ENCODE measurements around the gene SARDH.

The SARDH gene

GRCh38 chr9:133690081-133690561, 48.0 kb downstream of the SARDH start:
- TF ChIP-seq EZH2phosphoT487 (IDR thresholded peaks at IDR 0.05; ENCODE audit: low read length) (no peak), CTCF (IDR thresholded peaks at IDR 0.05; ENCODE audit: low read length) (no peak), EZH2 (optimal IDR thresholded peaks at IDR 0.05; ENCODE audit: low read depth, low read length) (no peak)
- H3K9me2 ChIP-seq (replicated peaks; ENCODE audit: insufficient read depth, low read length), result no peaks in the 10 kb centered on the region
- H3K79me2 ChIP-seq (ENCODE audit: low read length), result no peaks in the 10 kb centered on the region
- H3K27me3 ChIP-seq (replicated peaks; ENCODE audit: insufficient read depth, low read length), result peaks cover 97% of the 10 kb centered on the region
- no peaks in the 10 kb centered on the region for H3F3A ChIP-seq (ENCODE audit: insufficient read depth, low read length)
- DNase-seq, result no peak
- no peaks in the 10 kb centered on the region for H3K9me3 ChIP-seq (replicated peaks; ENCODE audit: insufficient read depth, low read length)
- no peak overlapping the region for H2AFZ ChIP-seq (ENCODE audit: low read length)
- no peak overlapping the region for H3K4me2 ChIP-seq (ENCODE audit: low read depth, low read length)
- H3K4me1 ChIP-seq (ENCODE audit: low read length), result no peaks in the 10 kb centered on the region
- H3K4me3 ChIP-seq (ENCODE audit: low read length), result no peak overlapping the region
- no peak overlapping the region for H3K9ac ChIP-seq (ENCODE audit: low read length)
- no peak overlapping the region for H3K27ac ChIP-seq (ENCODE audit: low read length)
- H4K20me1 ChIP-seq (ENCODE audit: insufficient read depth, low read length), result no peaks in the 10 kb centered on the region
- no peaks in the 10 kb centered on the region for H3K36me3 ChIP-seq (replicated peaks; ENCODE audit: insufficient read depth, low read length)

- no peak for DNase-seq
- Histone ChIP-seq H3K4me1 (ENCODE audit: low read length) (no peaks in the 10 kb centered on the region), H3K9me3 (replicated peaks; ENCODE audit: insufficient read depth, low read length) (no peaks in the 10 kb centered on the region), H3K79me2 (ENCODE audit: low read length) (no peaks in the 10 kb centered on the region), H3K4me3 (ENCODE audit: low read length) (no peak overlapping the region), H3K27me3 (replicated peaks; ENCODE audit: insufficient read depth, low read length) (peaks cover 98% of the 10 kb centered on the region), H3K27ac (ENCODE audit: low read length) (no peak overlapping the region), H3F3A (ENCODE audit: insufficient read depth, low read length) (no peaks in the 10 kb centered on the region), H3K4me2 (ENCODE audit: low read depth, low read length) (no peak overlapping the region), H3K9ac (ENCODE audit: low read length) (no peak overlapping the region), H3K9me2 (replicated peaks; ENCODE audit: insufficient read depth, low read length) (no peaks in the 10 kb centered on the region), H4K20me1 (ENCODE audit: insufficient read depth, low read length) (no peaks in the 10 kb centered on the region), H2AFZ (ENCODE audit: low read length) (no peak overlapping the region), H3K36me3 (replicated peaks; ENCODE audit: insufficient read depth, low read length) (no peaks in the 10 kb centered on the region)
- TF ChIP-seq EZH2 (optimal IDR thresholded peaks at IDR 0.05; ENCODE audit: low read depth, low read length), result no peak
- no peak for TF ChIP-seq CTCF (IDR thresholded peaks at IDR 0.05; ENCODE audit: low read length)
- TF ChIP-seq EZH2phosphoT487 (IDR thresholded peaks at IDR 0.05; ENCODE audit: low read length), result no peak
Observed at GRCh38 chr9:133689151-133689763, 48.9 kb downstream of the SARDH start.

- no peak overlapping the region for H3K27ac ChIP-seq (ENCODE audit: low read length)
- TF ChIP-seq EZH2 (optimal IDR thresholded peaks at IDR 0.05; ENCODE audit: low read depth, low read length) (no peak), EZH2phosphoT487 (IDR thresholded peaks at IDR 0.05; ENCODE audit: low read length) (no peak), CTCF (IDR thresholded peaks at IDR 0.05; ENCODE audit: low read length) (no peak)
Observed at GRCh38 chr9:133687856-133688761, 50.0 kb downstream of the SARDH start.

More at GRCh38 chr9:133687856-133688761, 50.0 kb downstream of the SARDH start:
- Histone ChIP-seq H3F3A (ENCODE audit: insufficient read depth, low read length) (no peaks in the 10 kb centered on the region), H3K4me3 (ENCODE audit: low read length) (no peak overlapping the region), H3K9me3 (replicated peaks; ENCODE audit: insufficient read depth, low read length) (no peaks in the 10 kb centered on the region), H3K27me3 (replicated peaks; ENCODE audit: insufficient read depth, low read length) (peaks cover 98% of the 10 kb centered on the region), H3K9ac (ENCODE audit: low read length) (no peak overlapping the region), H3K79me2 (ENCODE audit: low read length) (no peaks in the 10 kb centered on the region), H3K36me3 (replicated peaks; ENCODE audit: insufficient read depth, low read length) (no peaks in the 10 kb centered on the region), H3K4me2 (ENCODE audit: low read depth, low read length) (no peak overlapping the region), H3K4me1 (ENCODE audit: low read length) (no peaks in the 10 kb centered on the region), H2AFZ (ENCODE audit: low read length) (no peak overlapping the region), H4K20me1 (ENCODE audit: insufficient read depth, low read length) (no peaks in the 10 kb centered on the region), H3K9me2 (replicated peaks; ENCODE audit: insufficient read depth, low read length) (no peaks in the 10 kb centered on the region)
- DNase-seq, result no peak
